NOMO-1 treated with DMSO at 0.1 percent for 48 hours (cell line): ENCODE measurements around the gene NAT16.

Experiments
- DNase-seq: peaks from one replicate; lab custom pipeline; 2025; ENCODE audit not compliant: unreplicated experiment; lab: John Stamatoyannopoulos, UW

The NAT16 gene

GRCh38 chr7:101172005-101172853 lies 7.9 kb downstream of the NAT16 start:
- no peak for DNase-seq

DNA sequence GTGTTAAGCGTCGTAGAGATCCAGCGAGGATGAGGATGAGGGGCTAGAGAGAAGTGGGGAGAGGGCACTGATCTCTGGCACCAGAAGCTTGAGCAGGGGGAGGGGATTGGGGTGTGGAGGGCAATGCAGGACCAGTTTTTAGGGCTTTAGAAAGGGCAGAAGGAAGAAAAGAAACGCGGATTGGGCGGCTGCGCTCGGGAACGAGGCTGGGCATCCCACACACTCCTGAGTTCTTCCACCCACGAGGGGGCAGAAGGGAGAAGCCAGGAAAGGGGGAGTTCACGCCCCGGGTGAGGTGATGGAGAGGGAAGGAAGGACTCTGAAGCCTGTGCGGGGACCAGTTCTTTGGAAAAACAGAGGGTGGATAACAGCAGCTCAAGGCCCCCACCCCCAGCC lies 8.7 kb downstream of the NAT16 start:
- no peak for DNase-seq

GRCh38 chr7:101170617-101171441 lies 9.3 kb downstream of the NAT16 start:
- DNase-seq = no peak

DNA sequence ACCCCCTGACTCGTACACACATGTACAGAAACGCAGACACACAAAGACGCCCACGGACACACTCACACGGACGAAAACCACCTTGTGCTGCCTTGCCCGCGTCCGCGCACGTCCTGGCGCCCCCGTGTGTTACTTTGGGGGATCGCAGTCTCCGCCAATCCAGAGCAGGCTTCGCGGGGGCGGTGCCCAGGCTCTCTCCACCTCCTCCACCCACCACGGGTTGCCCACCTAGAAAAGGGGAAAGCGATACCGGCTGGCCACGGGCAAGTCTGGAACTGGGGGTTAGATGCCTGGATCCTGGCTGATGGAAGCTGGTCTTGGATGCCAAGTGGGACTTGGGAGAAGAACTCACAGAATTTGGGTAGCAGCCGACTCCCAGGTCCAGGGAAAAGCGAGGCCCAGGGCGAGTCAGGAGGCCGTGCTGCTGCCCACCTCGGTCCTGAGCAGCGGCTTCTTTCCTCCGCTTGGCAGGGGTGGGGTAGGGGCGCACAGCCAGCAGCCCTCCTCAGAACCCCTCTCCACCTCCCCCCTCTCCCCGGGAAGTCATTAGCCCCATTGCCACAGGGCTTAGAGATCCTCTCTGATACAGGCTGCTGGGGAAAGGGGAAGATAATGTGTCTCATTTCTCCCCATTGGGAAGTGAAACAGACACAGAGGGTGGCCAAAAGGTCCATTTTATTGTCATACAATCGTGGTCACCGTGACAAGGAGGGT lies 10.1 kb downstream of the NAT16 start:
- peak; percentile 68 for DNase-seq

GRCh38 chr7:101169110-101169837 lies 10.8 kb downstream of the NAT16 start:
- DNase-seq = no peak

DNA sequence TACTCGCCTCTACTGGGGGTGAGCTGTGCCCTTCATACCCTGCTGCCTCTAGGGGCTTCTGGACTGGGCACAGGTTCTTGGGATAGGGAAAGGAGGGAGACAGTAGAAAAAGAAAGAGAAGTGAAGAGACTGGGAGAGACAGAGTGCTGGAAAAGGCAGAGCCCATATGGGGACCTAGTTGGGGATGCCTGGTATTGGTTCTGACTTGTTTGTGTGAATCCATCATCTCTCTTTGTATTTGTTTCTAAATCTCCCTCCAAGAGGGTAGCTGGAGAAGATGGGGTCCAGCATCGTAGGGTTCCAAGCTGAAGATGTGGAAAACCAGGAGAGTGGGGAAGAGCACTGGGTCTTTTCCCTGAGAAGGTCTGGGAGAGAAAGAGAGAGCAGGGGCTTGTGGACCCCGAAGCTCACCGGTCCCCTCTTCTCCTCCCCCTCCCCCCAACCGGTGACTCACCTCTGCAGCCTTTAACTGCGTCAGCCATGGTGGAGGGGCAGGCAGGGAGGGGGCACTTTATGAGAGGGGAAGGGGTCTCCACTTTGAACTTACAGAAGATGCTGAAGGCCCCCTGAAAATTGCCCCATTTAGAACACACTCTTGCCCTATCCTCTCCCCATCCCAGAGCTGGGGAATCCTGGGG lies 11.6 kb downstream of the NAT16 start:
- DNase-seq = no peak

- no peak for DNase-seq
These were observed 12.3 kb downstream of the NAT16 start for GRCh38 chr7:101167645-101168411.

DNA sequence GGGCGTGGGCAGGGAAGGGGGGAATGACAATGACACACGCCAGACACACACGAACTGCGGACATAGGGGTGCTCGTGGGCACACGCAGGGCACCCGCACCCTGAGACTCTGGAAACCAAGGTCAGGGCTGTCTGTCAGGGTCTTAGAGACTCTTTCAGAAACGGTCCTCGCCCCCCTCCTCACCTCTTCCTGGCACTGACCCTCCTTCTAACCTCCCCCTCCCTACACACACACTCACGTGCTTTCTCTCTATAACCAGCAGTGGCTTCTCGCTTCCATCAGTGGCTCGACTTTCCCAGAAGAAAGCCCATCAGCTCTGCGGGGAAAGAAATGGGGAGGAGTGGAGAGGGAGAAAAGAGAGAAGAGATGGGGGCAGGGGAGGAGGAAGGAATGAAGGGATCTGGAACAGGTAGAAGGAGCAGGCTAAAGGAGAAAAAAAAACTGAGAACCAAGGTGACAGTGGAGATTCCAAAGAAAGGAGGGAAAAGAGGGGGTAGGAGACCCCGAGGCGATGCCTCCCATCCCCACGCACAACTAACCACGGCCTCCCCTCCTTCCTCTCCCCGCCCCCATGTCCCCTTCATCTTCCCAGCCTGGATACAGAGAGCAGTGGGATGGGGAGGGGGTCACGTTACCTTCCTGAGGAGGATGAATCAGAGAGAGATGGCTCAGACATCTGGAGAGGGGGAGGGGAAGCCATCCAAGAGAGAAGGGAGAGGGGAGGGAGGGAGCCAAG lies 13.0 kb downstream of the NAT16 start:
- no peak for DNase-seq

- no peak for DNase-seq
These were observed 13.5 kb downstream of the NAT16 start for GRCh38 chr7:101166648-101166908.

- DNase-seq = no peak
These were observed 14.0 kb downstream of the NAT16 start for GRCh38 chr7:101165958-101166647.

- DNase-seq = peak; percentile 96
These were observed 14.8 kb downstream of the NAT16 start, which contains the start of gene VGF for GRCh38 chr7:101165075-101165957. TSS of gene VGF (minus strand) at chr7:101165569. CDS start at chr7:101164843, 726 bp downstream.

DNA sequence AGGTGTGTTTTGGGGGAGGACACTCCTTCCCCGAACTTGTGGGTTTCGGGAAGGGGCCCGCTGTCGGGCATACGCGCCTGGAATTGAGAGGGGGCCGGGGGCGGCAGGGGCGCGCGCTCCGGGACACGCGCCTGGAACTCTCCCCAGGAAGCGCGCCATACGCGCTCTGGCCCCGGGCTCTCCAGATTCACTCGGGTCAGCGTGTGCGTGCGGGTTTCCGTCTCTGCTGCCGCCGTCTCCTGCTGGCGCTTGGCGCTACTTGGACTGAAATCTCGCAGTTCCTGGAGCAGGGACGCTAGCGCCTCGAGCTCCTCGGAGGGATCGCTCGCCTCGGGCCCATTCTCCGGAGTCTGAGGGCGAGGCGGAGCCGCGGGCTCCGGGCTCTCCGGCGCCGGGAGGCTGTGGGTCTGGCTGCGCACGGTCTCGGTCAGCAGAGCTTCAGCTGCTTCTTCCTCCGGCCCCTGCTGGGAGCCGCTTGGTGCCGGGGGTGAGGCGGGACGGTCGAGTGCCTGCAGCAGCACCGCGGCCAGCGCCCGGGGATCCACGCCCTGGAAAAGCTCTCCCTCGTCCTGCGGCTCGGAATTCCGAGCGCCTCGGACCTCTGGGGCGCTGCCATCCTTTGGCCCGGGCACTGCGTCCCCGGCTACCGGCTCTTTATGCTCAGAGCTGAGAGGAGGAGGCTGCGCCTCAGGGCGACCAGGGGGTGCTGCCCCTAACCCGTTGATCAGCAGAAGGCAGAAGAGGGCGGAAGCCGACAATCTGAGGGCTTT lies 15.8 kb downstream of the NAT16 start:
- no peak for DNase-seq

GRCh38 chr7:101163279-101164070 lies 16.6 kb downstream of the NAT16 start:
- peak; percentile 58 for DNase-seq

- DNase-seq = no peak
These were observed 17.4 kb downstream of the NAT16 start for GRCh38 chr7:101162551-101163278.
